GM21528 (cell line): ENCODE data around the gene MTHFD1L.
"Not testable (repeated sequence)": the region's sequence is repeated elsewhere in the genome, so short reads cannot be mapped to it uniquely, and the experiment has no call there.

Experiments used
- ATAC-seq: cut with Tn5 transposase; IDR thresholded peaks from one replicate; pipeline ENCODE4 v1.9.1; 2021; ENCODE audit warnings: mild to moderate bottlenecking, moderate library complexity; ENCODE audit not compliant: unreplicated experiment, low FRiP score

Gene MTHFD1L

DNA sequence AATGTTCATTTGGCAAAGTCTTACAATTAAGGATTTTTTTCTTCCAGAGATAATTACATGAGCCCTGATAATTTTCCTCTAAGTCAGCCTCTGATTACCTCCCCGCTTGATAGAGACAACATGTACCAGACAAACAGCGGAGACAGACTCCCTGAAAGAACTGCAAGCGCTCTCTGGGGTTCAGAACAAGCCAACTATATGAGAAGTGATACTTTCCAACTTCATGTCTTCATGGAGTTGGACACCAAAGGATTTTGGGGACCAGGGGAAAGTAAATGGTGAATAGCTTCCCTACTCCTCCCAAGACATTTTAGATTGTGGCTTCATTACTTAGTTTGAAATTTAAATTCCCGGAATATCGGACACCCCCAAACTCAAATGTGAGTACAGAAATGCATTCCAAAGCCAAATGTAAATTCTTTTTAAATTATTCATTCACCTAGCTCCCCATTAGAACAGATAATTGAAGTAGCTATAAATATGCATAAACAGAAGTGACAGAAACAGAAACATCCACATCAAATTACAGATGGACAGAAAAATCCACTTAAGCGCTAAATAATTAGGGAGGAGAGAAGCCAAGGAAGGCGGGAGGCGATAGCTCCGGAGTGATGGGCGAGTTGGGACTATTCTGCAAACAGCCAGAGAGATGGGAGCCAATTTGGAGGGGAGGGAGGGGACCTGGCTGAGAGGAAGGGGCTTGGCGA, 244.5 kb downstream of the MTHFD1L start:
- ATAC-seq, result no peak

DNA sequence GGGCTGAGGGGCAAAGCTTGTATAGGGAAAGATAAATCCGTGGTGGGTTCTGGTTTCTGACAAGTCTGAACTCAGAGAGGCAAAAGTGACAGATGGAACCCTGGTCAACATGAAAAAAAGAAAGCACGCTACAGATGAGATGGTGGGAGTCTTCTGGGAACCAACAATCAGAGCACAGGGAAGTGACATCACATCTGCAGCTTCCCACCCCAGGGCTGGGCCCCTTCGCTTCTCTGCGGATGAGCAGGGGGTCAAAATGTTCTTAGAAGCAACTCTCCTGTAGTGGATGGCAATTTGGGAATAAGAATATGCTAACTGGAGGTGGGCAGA, 245.0 kb downstream of the MTHFD1L start:
- ATAC-seq, result no peak

DNA sequence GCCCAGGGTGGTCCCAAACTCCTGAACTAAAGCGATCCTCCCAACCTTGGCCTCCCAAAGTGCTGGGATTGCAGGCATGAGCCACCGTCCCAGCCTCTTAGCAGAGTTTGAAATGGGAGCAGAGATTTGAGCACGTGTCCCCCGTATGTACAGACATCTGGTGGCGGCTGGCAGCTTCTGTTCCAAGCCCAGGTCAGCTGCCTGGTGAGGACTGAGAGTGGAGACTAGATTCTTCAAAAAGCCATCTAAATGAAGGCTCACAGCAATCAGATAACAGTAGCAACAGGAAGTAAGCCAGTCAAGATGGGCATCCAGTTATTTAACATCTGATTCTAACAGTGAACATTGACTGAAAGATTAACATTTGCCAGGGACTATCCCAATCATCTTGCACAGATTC, 246.2 kb downstream of the MTHFD1L start:
- no peak for ATAC-seq

DNA sequence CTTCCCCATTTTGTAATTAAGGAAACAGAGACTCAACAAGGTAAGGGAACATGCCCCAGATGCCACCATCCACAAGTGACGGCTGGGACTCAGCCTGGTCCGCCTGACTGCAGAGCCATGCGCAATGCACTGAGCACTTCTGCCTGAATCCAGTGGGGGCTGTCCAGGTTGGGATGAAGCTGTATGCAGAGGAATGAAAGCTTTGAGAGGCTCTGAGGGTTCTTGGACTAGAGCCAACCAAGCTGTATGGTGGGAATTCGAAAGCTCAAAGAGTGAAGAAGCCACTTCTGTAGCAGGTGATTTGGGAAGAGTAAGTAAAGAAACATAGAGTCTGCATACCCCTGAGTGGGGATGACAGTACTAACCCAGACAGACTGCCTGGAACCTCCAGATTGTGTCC, 246.6 kb downstream of the MTHFD1L start:
- no peak for ATAC-seq

DNA sequence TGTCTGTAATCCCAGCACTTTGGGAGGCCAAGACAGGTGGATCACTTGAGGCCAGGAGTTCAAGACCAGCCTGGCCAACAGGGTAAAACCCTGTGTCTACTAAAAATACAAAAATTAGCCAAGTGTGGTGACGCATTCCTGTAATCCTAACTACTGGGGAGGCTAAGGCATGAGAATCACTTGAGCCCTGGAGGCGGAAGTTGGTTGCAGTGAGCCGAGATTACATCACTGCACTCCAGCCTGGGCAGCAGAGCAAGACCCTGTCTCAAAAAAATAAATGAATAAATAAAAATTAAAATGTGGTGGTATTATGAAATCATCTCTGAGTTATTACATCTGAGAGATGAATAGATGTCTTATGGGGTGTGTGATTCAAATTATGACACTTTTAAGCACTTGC, 247.4 kb downstream of the MTHFD1L start:
- ATAC-seq, result not testable (repeated sequence)

DNA sequence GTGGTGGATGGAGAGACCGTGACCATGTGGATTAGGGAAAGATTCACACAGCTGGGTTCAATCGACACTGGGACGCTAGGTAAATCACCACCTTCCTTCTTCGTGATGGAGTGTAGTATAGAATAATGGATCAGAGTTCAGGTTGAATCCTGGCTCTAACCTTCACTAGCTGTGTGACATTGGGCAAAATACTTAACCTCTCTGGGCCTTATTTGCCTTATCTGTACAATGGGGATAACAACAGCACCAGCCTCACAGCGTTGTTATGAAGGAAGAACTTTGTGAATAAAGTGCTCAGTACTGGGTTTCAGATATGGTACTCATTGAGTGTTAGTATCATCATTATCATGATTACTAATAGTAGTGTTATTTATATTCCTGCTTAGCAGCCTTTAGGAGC, 248.1 kb downstream of the MTHFD1L start:
- no peak for ATAC-seq

DNA sequence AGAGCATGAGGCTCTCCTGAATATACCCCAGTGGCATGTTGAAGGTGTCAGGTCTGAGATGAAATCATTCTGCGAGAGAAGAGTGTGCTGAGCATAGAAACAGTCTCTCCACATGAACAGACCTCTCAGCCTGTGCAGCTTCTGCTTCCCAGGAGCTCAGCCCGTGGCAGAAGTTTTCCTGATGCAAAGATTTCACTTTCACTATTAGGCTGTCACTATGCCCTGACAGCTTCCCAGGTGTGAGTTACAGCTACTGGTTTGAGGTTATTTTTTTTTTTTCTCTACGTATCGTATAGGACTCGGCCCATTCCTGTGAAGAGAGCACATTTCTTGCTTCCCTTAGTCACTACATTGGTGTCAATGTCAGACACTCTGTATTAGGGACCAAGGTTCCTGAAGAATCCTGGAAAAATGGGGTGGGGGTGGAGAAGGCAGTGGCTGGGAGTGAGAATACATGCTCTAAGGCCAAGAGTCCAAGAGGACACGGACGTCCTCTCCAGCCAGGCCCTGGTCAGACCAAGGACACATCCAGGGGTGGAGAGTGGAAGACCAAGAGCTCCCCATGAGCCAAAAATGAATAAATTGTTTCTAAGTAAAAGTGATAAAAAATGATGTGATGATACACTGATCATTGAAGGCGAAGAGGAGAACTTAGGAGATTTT, 253.1 kb downstream of the MTHFD1L start:
- no peak for ATAC-seq

DNA sequence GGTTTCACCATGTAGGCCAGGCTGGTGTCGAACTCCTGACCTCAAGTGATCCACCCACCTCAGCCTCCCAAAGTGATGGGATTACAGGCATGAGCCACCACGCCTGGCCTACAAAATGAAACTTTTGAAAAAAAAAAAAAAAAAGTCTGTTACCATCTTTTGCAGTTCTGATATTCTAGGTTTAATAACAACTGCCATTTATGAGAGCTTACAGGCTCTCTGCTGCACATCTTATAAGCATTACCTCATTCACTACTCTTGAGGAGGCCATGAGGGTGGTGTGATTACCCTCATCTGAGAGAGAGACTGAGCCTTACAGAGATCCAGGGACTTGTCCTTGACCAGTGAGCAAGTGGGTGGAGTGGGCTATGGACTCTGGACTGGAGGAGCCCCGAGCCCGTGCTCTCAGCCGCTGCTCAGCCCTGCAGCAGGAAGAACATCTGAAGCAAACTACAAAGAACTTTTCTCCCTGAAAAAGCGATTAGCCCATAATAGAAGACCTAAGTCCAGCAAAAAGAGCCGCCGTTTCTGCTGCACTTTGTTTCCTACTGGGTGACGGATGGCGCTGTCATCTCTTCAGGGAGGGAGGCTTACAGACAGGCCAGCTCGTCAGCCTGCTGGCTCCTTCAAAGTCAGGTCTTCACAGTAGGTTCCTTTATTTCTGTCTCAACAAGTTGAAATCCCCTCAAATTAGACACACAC, 254.5 kb downstream of the MTHFD1L start:
- no peak for ATAC-seq

DNA sequence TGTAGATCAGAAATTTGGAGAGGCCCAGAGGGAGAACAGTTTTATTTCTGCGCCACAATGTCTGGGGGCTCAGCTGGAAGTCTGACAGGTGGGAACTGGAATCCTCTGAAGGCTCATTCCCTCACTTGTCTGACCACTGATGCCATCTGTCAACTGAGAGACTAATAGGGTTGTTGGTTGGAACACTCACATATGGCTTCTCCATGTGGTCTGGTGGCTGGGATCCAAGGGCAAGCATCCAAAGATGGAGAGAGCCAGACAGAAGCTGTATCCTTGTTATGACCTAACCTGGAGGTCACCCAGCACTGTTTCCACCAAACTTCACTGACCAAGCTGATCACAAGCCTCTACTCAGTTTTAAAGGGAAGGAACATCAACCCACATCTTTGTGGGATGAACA, 256.4 kb downstream of the MTHFD1L start:
- no peak for ATAC-seq

DNA sequence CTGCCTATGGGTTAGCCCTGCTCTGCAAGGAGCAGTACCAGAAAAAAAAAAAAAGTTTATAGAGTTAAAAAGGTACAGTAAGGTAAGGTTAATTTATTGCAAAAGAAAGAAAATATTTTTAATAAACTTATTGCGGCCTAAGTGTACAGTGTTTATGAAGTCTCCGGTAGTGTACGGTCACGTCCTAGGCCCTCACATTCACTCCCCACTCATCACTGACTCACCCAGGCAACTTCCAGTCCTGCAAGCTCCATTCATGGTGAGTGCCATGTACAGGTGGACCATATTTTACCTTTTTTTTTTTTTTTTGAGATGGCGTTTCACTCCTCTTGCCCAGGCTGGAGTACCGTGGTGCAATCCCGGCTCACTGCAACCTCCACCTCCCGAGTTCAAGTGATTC, 258.1 kb downstream of the MTHFD1L start:
- ATAC-seq, result not testable (repeated sequence)

DNA sequence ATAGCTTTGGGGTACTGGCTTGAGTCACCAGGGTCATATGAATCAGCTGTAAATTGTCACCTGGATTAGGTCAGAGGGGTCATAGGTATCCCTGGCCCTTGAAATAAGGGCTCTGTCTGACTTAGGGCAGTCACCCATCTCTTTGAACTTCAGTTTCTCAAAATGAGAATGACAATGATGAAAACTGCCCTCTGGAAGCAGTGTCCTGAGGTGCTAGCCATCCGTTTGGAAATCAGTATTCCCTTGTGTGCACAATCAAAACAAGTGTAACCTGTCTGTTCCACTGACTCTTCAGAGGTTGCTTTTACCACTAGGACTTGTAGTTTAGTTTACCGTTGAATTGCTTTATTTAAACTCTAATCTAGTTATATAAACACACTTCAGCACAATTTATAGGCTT, 259.7 kb downstream of the MTHFD1L start:
- not testable (repeated sequence) for ATAC-seq

DNA sequence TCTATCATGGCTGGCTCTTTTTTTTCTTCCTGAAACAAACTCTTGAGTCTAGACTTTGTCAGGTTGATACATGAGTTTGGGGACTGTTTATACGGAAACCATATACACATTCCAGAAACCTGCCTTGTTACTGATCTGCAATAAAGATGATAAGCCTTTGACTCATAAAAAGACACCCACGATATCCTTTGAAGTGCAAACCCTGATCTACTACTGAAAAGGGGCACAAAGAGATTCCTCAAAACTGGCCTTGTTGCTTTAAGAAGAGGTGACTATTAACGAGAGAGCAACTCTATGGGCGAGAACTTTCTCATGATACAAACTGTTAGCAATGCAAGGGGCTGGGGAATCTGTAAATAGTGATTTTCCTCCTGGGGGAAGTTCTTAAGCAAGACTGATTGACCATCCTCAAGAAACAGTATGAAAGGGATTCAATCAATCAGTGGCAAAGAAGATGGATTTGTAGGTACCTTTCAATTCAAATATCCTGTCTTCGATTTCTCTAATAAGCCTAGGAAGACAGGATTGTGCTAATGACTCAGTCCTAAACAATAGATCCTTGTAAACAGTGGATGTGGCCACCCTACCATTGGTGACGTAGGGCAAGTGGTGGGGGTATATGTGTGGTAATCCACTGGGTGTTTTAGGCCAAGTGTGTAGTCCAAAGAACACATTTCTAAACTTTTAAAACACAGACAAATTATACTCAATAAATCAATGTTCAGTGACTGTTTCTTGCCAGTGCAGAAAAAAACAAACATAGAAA, 260.3 kb downstream of the MTHFD1L start:
- ATAC-seq, result not testable (repeated sequence)

DNA sequence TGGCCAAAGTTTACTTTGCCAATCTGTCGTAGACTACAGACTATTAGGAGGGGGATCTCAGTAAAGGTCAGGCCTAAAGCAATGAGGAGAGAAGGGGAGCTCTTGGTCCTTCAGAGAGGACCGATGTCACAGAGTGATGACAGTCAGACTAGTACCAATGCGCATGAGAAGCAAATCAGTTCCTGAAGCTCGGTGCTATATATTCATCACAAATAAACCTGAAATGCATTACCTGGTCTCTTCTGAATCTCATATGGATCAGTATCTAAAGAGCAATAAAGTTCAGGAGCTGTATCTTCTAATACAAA, 260.9 kb downstream of the MTHFD1L start:
- not testable (repeated sequence) for ATAC-seq

DNA sequence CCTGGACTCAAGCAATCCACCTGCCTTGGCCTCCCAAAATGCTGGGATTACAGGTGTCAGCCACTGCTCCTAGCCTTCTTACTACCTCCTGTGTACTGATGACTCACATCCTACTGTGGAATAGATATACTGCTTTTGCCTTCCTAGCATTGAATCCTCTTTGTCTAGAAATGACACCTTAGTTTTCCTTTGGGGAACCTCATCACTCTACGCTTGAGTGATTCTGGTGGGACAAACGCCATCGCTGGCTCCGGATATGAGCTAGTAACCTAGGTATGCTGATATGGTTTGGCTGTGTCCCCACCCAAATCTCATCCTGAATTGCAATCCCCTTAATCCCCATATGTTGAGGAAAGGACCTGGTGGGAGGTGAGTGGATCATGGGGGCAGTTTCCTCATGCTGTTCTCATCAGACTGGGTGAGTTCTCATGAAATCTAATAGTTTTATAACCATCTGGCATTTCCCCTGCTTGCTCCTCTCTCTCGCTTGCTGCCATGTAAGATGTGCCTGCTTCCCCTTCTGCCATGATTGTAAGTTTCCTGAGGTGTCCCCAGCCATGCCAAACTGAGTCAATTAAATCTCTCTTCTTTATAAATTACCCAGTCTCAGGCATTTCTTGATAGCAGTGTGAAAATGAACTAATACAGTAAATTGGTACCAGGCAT, 261.8 kb downstream of the MTHFD1L start:
- ATAC-seq, result not testable (repeated sequence)

DNA sequence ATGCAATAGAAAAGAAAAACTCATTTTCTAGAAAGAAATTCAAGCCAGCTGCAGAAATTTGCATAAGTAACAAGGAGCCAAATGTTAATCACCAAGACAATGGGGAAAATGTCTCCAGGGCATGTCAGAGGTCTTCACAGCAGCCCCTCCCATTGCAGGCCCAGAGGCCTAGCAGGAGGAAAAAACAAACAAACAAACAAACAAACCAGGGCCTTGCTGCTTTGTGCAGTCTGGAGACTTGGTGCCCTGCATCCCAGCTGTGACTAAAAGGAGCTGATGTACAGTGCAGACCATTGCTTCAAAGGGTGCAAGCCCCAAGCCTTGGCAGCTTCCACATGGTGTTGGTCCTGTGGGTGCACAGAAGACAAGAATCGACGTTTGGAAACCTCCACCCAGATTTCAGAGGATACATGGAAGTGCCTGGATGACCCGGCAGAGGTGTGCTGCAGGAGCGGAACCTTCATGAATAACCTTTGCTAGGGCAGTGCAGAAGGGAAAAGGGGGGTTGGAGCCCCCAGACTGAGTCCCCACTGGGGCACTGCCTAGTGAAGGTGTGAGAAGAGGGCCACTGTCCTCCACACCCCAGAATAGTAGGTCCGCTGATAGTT, 263.4 kb downstream of the MTHFD1L start:
- ATAC-seq, result no peak

DNA sequence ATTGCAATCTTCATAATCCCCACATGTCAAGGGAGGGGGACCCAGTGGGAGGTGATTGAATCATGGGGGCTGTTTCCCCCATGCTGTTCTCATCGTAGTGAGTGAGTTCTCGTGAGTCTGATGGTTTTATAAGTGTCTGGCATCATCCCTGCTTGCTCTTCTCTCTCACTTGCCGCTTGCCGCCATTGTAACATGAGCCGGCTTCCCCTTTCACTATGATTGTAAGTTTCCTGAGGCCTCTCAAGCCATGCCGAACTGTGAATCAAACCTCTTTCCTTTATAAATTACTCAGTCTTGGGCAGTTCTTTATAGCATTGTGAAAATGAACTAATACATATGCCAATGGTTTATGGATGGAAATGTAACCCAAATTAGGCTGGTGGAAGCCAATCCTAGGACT, 264.8 kb downstream of the MTHFD1L start:
- no peak for ATAC-seq

DNA sequence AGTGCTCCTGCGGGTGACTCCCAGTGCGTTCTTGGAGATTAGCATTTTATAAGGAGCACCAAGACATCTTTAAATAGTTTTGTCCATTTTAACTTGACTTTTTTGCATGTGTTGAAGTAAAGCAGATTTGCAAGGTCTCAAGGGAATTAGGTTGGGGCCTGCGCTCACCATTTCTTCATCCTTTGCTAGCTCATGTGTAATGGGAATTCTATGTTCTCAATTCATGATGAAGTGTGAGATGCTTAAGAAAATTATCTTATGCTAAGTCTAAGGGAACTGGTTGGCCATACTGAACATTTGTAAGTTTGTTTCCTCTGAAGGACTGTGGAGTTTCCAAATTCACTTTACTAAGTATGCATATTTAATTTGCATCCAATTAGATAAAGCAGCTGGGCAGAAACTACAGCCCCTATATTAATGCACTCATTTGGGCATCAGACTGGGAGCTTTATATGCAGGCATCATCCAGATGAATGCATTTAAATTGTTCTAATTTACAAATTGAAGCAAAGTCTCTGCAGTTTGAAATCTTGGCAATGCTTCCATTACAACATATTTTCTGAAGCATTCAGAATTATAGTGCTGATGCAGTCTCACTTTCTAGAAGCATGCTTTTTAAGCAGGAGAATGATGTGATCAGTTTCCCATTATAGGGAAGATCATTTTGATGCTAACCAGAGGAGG, 266.0 kb downstream of the MTHFD1L start:
- no peak for ATAC-seq

DNA sequence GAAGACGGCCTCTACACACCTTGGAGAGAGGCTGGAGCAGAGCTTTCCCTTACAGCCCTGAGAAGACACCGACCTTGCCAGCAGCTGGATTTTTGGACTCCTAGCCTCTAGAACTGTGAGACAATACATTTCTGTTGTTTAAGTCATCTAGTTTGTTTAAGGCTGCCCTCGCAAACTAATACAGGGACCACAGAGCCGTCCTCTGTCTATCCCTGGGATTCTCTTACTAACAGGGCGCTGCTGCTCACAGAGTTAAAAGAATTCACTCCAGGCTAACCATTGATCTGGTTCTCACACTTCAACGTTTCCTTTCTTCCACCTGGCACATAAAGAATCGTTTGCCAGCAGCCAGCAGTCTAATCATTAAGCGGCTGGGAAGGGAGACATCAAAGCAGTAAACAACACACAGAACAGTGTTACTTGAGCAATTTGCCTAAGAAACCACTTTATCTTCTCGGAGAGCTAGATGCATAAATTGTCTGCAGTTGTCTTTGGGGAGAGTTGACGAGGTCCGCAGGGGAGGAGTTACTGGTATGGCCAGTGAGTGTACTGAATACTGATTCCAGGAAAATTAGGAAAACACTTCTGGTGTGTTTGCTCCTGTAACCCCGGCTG, 270.7 kb downstream of the MTHFD1L start:
- ATAC-seq, result no peak

DNA sequence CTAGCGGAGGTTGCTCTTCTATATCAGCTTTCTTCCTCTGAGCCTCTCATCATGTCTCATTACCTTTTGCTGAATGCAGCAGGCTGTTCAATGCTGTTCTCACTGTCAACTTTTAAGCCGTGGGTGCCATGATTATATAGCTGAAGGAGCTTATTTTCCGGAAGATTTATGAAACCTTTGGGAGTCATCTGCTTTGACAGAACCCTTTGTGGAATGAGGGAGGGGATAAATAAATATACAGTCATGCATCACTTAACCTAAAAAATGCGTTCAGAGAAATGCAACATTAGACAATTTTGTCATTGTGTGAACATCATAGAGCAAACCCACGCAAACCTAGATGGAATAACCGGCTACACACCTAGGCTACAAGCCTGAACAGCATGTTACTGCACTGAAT, 272.0 kb downstream of the MTHFD1L start:
- ATAC-seq, result no peak
